Renal cortex interstitium (tissue), 11 donors: ENCODE data around the gene TDRD15. TPM values are rescaled to one million over a fixed set of nuclear protein-coding genes. Genes with fewer than 3 reads are reported as not detected.
"Not testable (repeated sequence)": the region's sequence is repeated elsewhere in the genome, so short reads cannot be mapped to it uniquely, and the experiment has no call there.

Experiments used
- DNase-seq, 11 donors: peaks; one replicate each; pipeline ENCODE4 v3.0.0-alpha.2; 2013; ENCODE audit warnings: low read depth in 9 of 11, low spot score in 4 of 11; ENCODE audit errors: extremely low read depth in 1 of 11
- polyA plus RNA-seq, 3 donors: library from polyadenylated mRNA; unstranded; fragments of 120-200 nt; gene quantifications; one replicate each; pipeline ENCODE4 v1.2.1, GENCODE V29; 2013; ENCODE audit not compliant: insufficient read length in 3 of 3

The TDRD15 gene
- polyA plus RNA-seq, 3 donors, result 0.01 to 0.03 TPM; not detected in 1

- no peak for DNase-seq
Measured at GRCh38 chr2:21131861-21132260, 8.1 kb downstream of the TDRD15 start.

DNA sequence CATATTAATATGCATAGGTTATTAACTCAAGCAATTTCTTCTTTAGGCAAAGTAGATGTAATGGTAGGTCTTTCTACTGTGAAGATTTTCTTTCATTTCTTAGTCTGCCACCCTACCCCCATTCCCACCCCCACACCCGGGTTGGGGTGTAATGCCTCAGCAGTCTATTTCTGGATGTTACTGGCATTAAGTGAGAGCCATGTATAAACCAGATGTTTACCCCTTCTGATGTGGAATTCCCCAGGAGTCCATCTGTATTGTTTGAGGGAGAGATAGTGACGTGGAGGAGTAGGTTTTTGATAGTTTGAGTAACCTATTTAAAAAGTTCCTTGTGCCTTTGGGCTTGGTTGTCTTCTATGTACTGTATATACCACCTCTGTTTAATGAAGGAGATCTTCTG, 11.8 kb downstream of the TDRD15 start:
- no peak for DNase-seq

- no peak for DNase-seq
Measured at GRCh38 chr2:21142149-21142548, 18.4 kb downstream of the TDRD15 start.

DNA sequence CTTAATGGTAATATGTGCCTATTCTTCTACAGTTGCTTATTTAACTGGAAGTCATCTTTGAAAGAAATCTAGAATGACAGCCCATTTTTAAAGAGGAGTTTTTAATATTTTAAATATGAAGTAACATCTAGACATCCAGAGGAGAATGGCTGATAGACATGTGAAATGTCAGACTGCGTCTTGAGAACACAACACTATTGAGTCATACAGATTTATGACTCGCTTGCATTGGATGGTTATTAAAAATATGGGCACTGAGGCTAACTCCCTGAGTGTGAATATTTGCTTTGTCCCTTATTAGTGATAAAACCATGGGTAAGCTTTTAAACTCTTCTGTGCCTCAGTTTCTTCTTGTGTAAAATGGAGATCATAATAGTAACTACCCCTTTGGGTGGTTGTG, 22.9 kb downstream of the TDRD15 start:
- DNase-seq, result no peak

GRCh38 chr2:21148718-21149117, 24.9 kb downstream of the TDRD15 start:
- no peak for DNase-seq

- DNase-seq, result not testable (repeated sequence)
Measured at GRCh38 chr2:21151234-21151633, 27.5 kb downstream of the TDRD15 start.

GRCh38 chr2:21155365-21156136, 31.8 kb downstream of the TDRD15 start:
- DNase-seq, result peak in 3 of 11 donors; percentile 3 to 21 (median 19)

- DNase-seq, result no peak
Measured at GRCh38 chr2:21161122-21161521, 37.4 kb downstream of the TDRD15 start.

DNA sequence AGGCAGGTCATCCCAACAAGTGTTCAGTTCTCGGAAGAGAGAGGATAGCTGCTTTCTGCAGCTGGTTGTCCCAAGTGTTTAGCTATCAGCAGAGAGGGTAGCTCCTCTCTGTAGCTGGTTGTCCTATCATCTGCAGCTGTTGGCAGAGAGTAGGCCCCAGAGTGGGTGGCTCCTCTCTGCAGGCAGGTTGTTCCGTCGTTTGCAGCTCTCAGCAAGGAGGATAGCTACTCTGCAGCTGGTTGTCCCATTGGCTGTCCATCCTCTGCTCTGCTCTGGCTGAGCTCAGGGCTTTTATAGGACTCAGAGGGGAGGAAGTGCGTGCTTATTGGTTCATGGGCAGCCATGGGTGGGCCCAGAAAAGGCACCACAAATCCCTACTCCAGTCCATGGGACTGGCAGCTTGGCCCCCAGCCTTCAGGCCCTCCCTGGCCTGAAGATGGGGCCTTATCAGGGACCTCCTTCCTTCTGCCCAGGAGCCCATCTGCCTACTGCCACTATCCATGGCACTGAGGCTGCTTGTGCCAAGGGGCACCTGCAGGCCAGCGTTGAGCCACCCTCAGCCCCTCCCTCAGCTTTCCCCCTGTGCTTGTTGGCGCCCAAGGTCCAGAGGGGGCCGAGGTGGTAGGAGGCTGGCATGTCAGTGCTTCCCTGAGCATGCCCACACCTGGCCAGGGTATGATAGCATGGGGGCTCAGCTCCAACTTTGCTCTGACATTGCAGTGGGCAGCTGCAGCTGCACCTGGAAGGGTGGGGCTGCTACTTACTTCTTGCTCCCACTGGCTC, 38.3 kb downstream of the TDRD15 start:
- no peak for DNase-seq

GRCh38 chr2:21162615-21162878, 38.8 kb downstream of the TDRD15 start:
- no peak for DNase-seq

DNA sequence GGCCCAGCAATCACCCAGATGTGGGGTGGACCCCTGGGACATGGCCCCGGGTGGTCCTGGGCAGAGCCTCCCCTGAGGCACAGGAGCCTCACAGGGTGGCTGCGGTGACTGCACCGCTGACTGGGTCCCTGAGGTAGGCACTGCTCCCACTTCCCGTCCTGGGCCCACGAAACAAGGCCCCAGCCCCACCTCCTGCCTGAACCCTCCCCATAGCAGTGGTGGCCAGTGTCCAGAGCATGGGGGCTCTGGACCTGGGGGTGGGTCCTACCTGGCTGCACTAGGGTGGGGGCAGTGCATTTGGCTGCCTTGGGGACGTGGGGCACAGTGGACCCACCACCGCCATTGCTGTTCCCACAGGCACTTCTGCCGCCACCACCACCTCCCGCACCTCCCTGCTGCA, 39.4 kb downstream of the TDRD15 start:
- DNase-seq, result no peak

- DNase-seq, result peak in 1 of 11 donors; percentile 4
Measured at GRCh38 chr2:21165350-21165749, 41.6 kb downstream of the TDRD15 start.

DNA sequence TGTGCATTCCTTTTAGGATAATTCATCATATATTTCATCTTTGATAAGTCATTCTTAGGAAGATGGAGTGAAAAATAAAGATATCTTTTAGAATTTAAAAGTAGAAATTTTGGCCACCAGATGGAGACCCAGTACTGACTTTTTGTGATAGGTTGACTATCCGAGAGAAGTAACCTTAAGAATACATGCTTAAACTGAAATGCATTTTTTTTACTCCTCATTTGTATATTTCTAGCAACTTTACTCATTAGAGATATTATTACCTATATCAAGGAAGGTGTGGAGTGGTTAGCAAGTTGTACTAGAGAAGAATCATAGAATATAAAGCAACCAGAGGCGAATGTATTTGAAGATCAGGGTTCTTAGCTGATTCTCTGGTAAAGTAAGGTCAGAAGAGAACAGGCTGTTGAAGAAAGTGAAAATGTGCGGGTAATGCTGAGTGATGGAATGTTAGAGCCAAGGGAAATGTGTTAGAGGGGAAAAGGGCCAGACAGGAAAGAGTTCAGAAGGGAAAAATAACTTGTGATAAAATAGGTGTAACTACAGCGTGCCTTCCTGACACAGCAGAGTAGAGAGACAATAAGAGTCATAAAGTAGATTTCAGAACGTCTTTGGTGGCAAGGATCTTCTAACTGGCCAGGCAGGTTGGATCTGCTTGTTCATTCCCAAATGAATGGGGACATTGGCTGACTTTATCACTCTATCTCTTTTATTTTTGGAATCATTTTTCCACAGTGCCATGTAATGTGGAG, 52.3 kb downstream of the TDRD15 start:
- peak in 7 of 11 donors; percentile 6 to 28 (median 15) for DNase-seq

- DNase-seq, result no peak
Measured at GRCh38 chr2:21181957-21182356, 58.2 kb downstream of the TDRD15 start.

DNA sequence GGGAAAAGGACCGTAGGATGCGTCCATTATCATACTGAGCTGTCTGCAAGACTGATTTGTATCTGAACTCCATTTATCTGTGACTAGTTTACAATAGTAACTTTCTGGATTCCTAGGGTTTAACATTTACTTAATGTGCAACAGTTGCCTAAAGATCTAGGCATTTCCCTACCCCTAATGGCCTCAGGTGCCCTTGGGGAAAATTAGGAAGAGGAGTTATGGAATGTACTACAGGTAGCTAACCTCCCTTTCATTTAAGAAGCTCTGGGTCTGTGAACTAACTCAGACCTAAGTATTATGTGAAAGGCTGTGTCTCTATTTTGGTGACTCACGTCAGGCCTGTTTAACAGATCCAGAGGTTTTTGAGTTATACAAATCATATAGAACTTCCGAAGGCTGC, 59.5 kb downstream of the TDRD15 start:
- DNase-seq, result no peak

- no peak for DNase-seq
Measured at GRCh38 chr2:21183726-21184125, 60.0 kb downstream of the TDRD15 start.

DNA sequence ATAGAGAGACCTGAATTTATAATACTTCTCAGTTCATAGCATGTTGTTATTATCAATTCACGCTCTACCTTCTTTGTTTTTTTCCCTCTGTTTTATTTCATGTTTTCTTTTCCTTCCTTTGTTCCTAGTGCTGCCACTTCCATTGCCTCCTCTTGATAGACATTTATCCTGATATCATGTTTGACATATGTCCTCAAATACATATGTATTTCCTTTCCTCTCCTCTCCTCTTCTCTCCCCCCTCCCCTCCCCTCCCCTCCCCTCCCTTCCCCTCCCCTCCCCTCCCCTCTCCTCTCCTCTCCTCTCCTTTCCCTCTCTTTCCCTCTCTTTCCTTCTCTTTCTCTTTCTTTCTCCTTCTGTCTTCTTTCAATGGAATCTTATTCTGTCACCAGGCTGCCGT, 67.8 kb downstream of the TDRD15 start:
- DNase-seq, result no peak
